Stimulated activated naive CD8-positive, alpha-beta T cell treated with anti-CD3 and anti-CD28 coated beads, Interleukin-15, Interleukin-2, amounts not matched to agents 100 U/mL and 50 U/mL, for 24 hours (primary cell): Measurements from ENCODE around the gene LINGO1.
A peak's percentile ranks its signal among the peaks of the same experiment; 100 is the strongest.

Experiments
- ATAC-seq: fragments of 150-1000 bp; cut with Tn5 transposase; one replicate; pipeline ENCODE4 v1.10.0; 2021
- DNase-seq: peaks from one replicate; pipeline ENCODE4 v3.0.0; 2021

LINGO1 gene

GRCh38 chr15:77654975-77655374, 22.3 kb upstream of the LINGO1 start:
- ATAC-seq (no peak), DNase-seq (no peak)

GRCh38 chr15:77653832-77654480, 21.2 kb upstream of the LINGO1 start:
- no peak for DNase-seq
- ATAC-seq: no peak

GRCh38 chr15:77650265-77650664, 17.6 kb upstream of the LINGO1 start:
- peak; percentile 49 for DNase-seq
- ATAC-seq: peak; percentile 51

GRCh38 chr15:77649610-77650009, 16.9 kb upstream of the LINGO1 start:
- DNase-seq: no peak
- no peak for ATAC-seq

GRCh38 chr15:77649017-77649416, 16.3 kb upstream of the LINGO1 start:
- ATAC-seq: no peak
- DNase-seq: no peak

GRCh38 chr15:77647961-77648360, 15.2 kb upstream of the LINGO1 start:
- no peak for ATAC-seq
- DNase-seq: no peak

GRCh38 chr15:77646104-77646694, 13.5 kb upstream of the LINGO1 start:
- ATAC-seq (no peak), DNase-seq (no peak)

GRCh38 chr15:77645602-77646001, 12.9 kb upstream of the LINGO1 start:
- no peak for ATAC-seq
- no peak for DNase-seq

GRCh38 chr15:77644543-77645247, 12.0 kb upstream of the LINGO1 start:
- DNase-seq (no peak), ATAC-seq (no peak)

- DNase-seq (no peak), ATAC-seq (no peak)
Observed at GRCh38 chr15:77643764-77644163, 11.1 kb upstream of the LINGO1 start.

GRCh38 chr15:77642793-77643430, 10.2 kb upstream of the LINGO1 start:
- no peak for DNase-seq
- no peak for ATAC-seq

- no peak for DNase-seq
- ATAC-seq: no peak
Observed at GRCh38 chr15:77641999-77642398, 9.3 kb upstream of the LINGO1 start.

- ATAC-seq (no peak), DNase-seq (no peak)
Observed at GRCh38 chr15:77640615-77641014, 7.9 kb upstream of the LINGO1 start.

- ATAC-seq: no peak
- no peak for DNase-seq
Observed at GRCh38 chr15:77639431-77639830, 6.7 kb upstream of the LINGO1 start.

GRCh38 chr15:77637851-77638692, 5.4 kb upstream of the LINGO1 start:
- DNase-seq (no peak), ATAC-seq (no peak)

- no peak for ATAC-seq
- no peak for DNase-seq
Observed at GRCh38 chr15:77636209-77636608, 3.5 kb upstream of the LINGO1 start.

- ATAC-seq (peak; percentile 26), DNase-seq (peak; percentile 79)
Observed at GRCh38 chr15:77634266-77634962, 1.7 kb upstream of the LINGO1 start.

GRCh38 chr15:77633913-77634265, 1.2 kb upstream of the LINGO1 start:
- no peak for ATAC-seq
- DNase-seq: no peak

- ATAC-seq: peak; percentile 75
- peak; percentile 88 for DNase-seq
Observed at GRCh38 chr15:77633134-77633912, 611 bp upstream of the LINGO1 start.

GRCh38 chr15:77631745-77632533, 773 bp downstream of the LINGO1 start:
- ATAC-seq: no peak
- DNase-seq: no peak
